GM11168 (cell line): ENCODE data around the gene ATAD3A.

Experiments used
- in situ Hi-C: fragments of 300-500 bp; cut with MboI; formaldehyde crosslinking; loops from one replicate; pipeline ENCODE4 v1.12.0; 2022; ENCODE audit warnings: low sequenced_read_pairs; ENCODE audit not compliant: unreplicated experiment

ATAD3A gene

GRCh38 chr1:1537626-1538250, 25.8 kb downstream of the ATAD3A start:
- in situ Hi-C loops, result no loop called here

DNA sequence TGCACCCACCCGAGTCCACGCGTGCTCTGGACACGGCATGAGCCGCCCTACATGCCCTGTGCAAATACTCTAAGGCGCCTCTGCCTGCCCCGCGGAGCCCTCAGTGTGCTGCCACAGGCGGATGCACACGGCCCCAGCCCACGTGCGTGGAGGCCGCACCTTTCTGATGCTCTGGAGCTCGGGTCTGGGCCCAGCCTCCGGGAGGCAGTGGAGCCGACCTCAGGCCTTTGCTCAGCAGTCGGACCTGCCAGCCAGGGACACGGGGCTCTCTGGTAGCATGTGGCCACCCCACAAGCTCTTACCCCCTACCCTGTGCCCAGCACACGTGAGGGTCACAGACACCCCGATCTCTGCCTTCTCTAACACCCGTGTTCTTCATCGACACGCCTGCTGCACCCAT, 26.4 kb downstream of the ATAD3A start:
- in situ Hi-C loops, result no loop called here

DNA sequence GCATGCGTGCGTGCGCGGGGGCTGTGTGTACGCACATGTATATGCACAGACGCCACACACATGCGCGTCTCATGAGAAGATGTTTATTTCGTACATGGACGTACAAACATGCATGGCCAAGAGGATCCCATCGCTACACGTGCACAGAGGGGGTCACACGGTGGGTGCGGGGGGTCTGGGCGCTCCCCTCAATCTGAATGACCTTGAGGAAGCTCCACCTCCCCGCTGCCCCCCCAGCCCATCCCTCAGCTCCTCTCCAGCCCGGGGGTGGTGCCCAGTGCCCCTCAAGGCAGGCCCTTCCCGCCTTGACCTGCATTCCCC, 27.0 kb downstream of the ATAD3A start:
- in situ Hi-C loops, result no loop called here

- in situ Hi-C loops, result no loop called here
Observed at GRCh38 chr1:1539310-1540089, 27.5 kb downstream of the ATAD3A start.

DNA sequence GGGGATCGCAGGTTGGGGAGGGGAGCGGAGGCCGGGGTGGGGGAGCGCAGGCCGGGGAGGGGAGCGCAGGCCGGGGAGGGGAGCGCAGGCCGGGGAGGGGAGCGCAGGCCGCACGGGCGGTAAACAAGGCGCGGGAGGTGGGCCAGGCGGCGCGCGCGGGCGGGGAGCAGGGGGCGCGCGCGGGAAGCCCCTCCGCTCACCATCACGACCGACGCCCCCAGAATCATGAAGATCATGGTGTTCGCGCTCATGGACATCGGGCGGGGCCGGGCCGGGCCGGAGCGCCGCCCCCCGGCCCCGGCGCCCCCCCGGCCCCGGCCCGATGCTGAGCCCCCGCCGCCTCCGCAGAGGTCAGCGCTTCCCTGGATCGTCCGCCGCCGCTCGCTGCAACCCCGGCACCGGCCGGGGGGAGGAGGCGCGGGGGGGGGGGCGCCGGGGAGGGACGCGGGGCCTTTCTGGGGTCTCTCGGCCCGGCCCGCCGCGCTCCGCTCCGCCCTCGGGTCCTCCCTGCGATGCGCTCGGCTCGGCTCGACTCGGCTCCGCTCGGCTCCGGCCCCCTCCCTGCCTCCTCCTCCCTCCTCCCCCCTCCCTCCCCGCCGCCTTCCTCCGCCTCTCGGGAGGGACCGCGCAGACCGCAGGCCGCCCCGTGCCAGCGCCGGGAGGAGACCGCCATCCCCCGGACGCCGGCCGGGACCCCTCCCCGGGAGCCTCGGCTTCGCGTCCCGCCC, 28.3 kb downstream of the ATAD3A start, which contains the start of gene TMEM240:
Gene TMEM240, minus strand, starts transcription at position 535 of the 728 bp plus-strand sequence. Its CDS starts 278 bp downstream, at position 257.
- in situ Hi-C loops, result no loop called here

DNA sequence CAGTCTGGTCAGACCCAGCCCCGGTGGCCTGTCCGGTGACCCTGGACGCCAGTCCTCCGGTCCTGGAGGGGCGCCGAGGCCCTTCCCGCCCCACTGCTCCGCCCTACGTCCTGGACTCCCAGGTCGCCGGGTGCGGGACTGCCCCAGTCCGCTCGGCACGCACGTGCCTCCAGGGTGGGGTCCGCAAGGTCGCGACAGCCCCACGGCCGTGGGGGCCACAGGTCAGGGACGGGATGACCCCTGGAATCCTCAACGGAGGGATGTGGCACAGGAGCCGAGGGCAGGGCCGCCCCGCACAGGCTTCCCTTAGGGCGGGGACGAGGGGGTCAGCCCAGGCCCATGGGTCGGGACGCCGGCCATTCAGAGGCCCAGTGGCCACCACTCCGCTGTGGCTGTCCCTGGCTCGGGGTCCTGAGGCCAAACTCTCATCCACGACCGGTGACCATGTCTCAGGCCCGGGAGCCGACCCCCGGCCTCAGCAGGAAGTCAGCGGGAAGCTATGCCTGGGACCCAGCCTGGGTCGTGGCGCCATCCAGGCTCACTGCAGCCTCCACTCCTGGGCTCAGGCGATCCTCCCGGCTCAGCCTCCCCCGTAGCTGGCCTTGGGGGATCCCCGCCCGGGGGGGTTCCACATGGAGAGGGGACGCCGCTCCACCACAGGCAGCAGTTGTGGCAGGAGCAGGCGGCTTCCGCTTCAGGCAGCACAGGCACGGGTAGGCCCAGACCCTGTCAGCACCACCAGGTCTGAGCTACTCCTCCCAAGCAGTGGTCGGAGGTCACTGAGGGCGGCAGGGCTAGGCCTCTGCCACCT, 29.1 kb downstream of the ATAD3A start:
- in situ Hi-C loops, result no loop called here

DNA sequence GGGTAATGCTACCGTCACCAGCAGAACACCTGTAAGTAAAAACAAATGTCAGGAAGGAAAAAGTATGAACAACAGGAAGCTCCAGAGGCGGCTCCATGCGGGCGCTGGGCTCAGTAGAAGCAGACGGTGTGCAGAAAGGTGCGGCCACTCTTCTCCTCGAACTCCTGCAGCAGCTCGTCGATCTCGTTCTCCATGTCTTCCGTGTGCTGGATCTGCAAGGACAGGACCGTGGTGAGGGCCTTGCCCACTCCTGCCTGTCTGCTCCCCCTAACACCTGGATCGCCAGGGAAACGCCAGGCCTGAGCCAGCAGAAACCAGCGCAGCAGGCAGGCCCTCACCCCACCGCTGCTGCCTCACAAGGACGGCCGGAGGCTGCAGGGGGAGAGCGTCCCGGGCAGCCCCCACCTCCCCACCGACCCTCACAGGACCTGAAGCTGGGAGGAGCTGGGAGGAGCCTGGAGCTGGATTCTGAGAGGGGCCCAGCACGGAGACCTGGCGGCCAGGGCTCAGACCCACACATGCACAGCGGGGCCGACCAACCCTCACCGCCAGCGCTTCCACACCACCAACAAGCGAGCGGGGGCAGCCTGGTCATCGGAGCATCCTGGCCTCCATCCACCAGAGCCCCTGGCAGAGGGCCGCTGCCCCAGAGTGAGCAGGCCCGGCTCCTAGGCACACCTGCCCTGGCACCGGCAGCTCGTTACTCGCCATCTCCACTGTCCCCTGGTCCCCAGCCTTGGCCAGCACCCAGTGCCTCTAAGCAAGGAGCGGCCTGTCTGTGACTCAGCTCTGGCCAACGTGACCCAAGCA, 30.2 kb downstream of the ATAD3A start:
- in situ Hi-C loops, result no loop called here

DNA sequence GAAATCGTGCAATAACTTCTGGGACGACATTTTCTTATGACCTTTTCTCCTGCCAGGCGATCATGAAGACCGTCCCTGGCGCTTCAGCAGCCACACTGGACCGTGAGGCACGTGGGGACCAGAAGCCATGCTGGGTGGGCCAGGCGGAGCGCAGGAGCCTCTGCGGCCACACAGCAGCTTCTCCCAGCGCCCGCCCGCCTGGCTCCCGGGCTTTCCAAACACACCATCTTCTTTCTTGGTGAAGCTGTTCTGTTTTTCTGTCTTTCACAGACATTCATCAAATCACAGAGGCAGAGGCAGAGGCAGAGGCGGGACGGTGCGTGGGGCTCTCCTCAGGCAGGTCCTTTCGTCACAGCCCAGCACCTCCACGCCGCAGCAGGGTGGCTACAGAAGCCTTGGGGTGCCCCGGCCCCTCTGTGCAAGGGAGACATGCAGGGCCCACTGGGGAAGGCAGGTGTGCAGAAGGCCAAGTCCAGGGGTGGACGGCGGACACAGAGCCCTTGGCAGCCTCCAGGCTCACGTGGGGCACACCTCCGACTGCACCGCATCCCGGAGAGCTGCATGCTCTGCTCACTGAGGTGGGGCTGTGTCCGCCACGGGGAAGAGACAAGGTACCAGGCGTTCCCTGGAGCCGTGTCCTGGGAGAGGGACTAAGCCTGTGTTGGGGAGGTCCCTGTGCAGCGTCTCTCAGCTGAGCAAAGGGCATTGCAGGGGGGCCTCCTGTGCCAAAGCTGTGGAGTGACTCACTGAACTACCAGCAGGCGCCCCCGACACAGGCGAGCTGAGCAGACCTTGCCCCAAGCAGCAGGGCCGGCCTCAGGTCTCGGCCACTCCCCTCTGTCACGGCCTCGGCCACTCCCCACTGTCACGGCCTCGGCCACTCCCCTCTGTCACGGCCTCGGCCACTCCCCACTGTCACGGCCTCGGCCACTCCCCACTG, 31.1 kb downstream of the ATAD3A start:
- in situ Hi-C loops, result no loop called here

GRCh38 chr1:1543706-1544099, 31.7 kb downstream of the ATAD3A start:
- in situ Hi-C loops, result no loop called here

DNA sequence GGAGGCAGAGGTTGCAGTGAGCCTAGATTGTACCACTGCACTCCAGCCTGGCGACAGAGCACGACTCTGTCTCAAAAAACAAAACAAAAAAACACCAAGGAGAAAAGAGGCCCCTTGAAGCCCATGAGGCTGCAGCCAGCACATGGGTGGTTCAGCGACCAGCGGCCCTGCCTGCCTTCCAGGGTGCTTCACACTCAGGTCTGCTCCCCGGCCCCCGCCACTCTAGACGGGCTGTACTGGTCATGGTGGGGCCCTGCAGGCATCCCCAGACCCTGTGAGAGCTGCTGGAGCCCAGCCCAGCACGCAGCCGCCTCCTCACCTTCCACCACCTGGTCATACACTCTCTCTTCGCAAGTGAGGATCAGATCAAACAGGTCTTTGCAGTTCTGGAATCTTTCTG, 32.6 kb downstream of the ATAD3A start:
- in situ Hi-C loops, result no loop called here

- in situ Hi-C loops, result no loop called here
Observed at GRCh38 chr1:1545946-1546737, 34.2 kb downstream of the ATAD3A start.

- in situ Hi-C loops, result no loop called here
Observed at GRCh38 chr1:1547011-1547410, 35.0 kb downstream of the ATAD3A start.

DNA sequence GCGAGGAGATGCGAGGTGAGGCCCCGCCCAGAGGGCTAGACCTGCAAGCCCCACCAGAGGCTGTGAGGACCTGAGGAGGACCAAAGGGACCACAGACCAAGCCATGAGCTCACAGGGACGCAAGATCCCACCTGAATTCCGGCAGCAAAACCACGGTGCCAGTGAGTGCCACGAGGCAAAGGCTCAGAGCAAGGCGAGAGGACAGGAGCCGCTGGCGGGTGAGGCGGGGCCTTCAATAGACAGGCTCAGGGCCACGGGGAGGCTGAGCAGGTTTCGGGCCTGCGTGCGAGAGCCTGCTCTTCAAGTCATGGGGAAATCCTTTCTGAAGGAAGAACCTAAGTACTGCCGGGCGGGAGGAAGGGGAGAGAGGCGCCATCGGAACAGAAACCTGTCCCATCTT, 35.5 kb downstream of the ATAD3A start:
- in situ Hi-C loops, result no loop called here

- in situ Hi-C loops, result no loop called here
Observed at GRCh38 chr1:1548591-1548990, 36.6 kb downstream of the ATAD3A start.

- in situ Hi-C loops, result no loop called here
Observed at GRCh38 chr1:1550087-1550486, 38.1 kb downstream of the ATAD3A start.

DNA sequence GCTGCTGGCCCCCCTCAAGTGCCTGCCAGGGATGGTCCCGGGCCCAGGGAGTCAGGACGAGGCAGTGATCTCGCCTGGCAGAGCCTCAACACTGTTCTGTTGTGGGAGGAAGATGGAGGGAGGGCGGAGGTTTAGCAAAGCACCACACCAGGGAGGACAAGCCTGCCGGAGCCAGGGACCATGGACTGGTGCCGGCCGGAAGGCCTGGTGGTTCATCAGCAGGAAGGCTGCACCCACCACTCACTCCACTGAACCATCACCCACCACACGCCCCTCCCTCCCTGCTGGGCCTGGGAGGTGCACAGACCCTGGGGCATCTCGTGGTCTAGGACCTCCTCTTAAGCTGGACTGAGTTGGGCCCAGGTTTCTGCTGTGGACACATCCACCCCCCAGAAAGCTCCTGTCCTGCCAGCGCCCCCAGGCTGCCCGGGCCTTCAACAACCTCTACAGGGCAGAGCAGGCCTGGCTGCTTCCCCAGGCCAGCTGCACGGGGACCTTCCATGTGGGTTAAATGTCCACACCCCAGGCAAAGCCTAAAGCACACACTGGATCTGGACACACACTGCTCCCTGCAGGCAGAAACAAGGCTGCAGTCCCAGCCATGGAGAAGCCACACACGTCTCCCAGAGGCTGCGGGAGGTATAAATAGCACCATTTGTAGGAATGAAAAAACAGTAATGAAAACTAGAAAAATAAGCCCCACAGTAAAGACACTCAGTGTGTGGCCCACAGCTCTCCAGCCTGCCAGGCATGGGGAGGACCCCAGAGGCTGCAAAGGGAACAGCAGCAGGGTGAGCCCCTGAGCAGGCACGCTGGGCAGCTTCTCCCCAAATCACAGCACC, 38.9 kb downstream of the ATAD3A start:
- in situ Hi-C loops, result no loop called here
